OCI-LY1 (cell line): Measurements from ENCODE around the gene SSTR1.
"Not testable (repeated sequence)": the region's sequence is repeated elsewhere in the genome, so short reads cannot be mapped to it uniquely, and the experiment has no call there.

Experiments used
- H2AFZ ChIP-seq: fragments of 200-600 bp; sonication (generic), shearing (Covaris generic); 2 replicates; pipeline ENCODE4 v1.6.0; 2014; ENCODE audit warnings: antibody characterized with exemption, mild to moderate bottlenecking, low read length
- H3F3A ChIP-seq: fragments of 200-600 bp; sonication (generic), shearing (Covaris generic); 2 replicates; pipeline ENCODE4 v1.6.0; 2014; ENCODE audit warnings: mild to moderate bottlenecking, antibody characterized with exemption, low read length, moderate library complexity; ENCODE audit not compliant: insufficient read depth
- H3K27ac ChIP-seq: fragments of 200-600 bp; sonication (generic); 2 replicates; pipeline ENCODE4 v1.5.1; 2014; ENCODE audit warnings: low read length, mixed run types, mild to moderate bottlenecking, low read depth; ENCODE audit not compliant: poor library complexity, severe bottlenecking
- H3K27me3 ChIP-seq: fragments of 200-600 bp; sonication (generic); 2 replicates; pipeline ENCODE4 v1.6.0; 2014; ENCODE audit warnings: antibody characterized with exemption, mild to moderate bottlenecking, low read length, moderate library complexity; ENCODE audit not compliant: insufficient read depth
- H3K36me3 ChIP-seq: fragments of 200-600 bp; sonication (generic); 2 replicates; pipeline ENCODE4 v1.6.1; 2014; ENCODE audit warnings: mild to moderate bottlenecking, antibody characterized with exemption, low read length, moderate library complexity, mixed read lengths; ENCODE audit not compliant: insufficient read depth
- H3K4me1 ChIP-seq: fragments of 200-600 bp; sonication (generic); 2 replicates; pipeline ENCODE4 v1.5.1; 2014; ENCODE audit warnings: mild to moderate bottlenecking, low read length, moderate library complexity; ENCODE audit not compliant: insufficient read depth, severe bottlenecking
- H3K4me2 ChIP-seq: fragments of 200-600 bp; sonication (generic), shearing (Covaris generic); 2 replicates; pipeline ENCODE4 v1.6.1; 2014; ENCODE audit warnings: low read length
- H3K4me3 ChIP-seq: fragments of 200-600 bp; sonication (generic); 2 replicates; pipeline ENCODE4 v1.5.1; 2014; ENCODE audit warnings: low read length, low read depth, mild to moderate bottlenecking, mixed read lengths; ENCODE audit not compliant: poor library complexity, severe bottlenecking
- H3K79me2 ChIP-seq: fragments of 200-600 bp; shearing (Covaris generic); 2 replicates; pipeline ENCODE4 v1.6.1; 2016; ENCODE audit warnings: mixed run types, low read length, mixed read lengths; ENCODE audit not compliant: insufficient read depth
- H3K9ac ChIP-seq: fragments of 200-600 bp; sonication (generic), shearing (Covaris generic); 2 replicates; pipeline ENCODE4 v1.6.1; 2014; ENCODE audit warnings: mild to moderate bottlenecking, low read length, mixed read lengths
- H3K9me2 ChIP-seq: fragments of 200-600 bp; sonication (generic), shearing (Covaris generic); 2 replicates; pipeline ENCODE4 v1.6.1; 2014; ENCODE audit warnings: low read depth, mild to moderate bottlenecking, low read length, mixed read lengths
- H3K9me3 ChIP-seq: fragments of 200-600 bp; shearing (Covaris generic); 2 replicates; pipeline ENCODE4 v1.6.1; 2014; ENCODE audit warnings: low read length, mixed read lengths
- H4K20me1 ChIP-seq: fragments of 200-600 bp; sonication (generic), shearing (Covaris generic); 2 replicates; pipeline ENCODE4 v1.6.0; 2016; ENCODE audit warnings: mild to moderate bottlenecking, low read length; ENCODE audit not compliant: insufficient read depth
- CTCF ChIP-seq: fragments of 200-600 bp; sonication (generic), shearing (Covaris generic); IDR thresholded peaks from 2 replicates; pipeline ENCODE4 v1.5.1; 2017; ENCODE audit warnings: mild to moderate bottlenecking, antibody characterized with exemption, low read length, moderate library complexity, mixed read lengths
- EZH2 ChIP-seq: fragments of 200-600 bp; sonication (generic), shearing (Covaris generic); IDR thresholded peaks from 2 replicates; pipeline ENCODE4 v1.8.0; 2017; ENCODE audit warnings: borderline replicate concordance, mixed run types, mild to moderate bottlenecking, antibody characterized with exemption, low read length, moderate library complexity, mixed read lengths

Gene SSTR1

GRCh38 chr14:38186216-38186615, 21.5 kb upstream of the SSTR1 start:
- H3K27me3 ChIP-seq, result no peaks in the 10 kb centered on the region
- H3K9me3 ChIP-seq, result 0 out of 2 replicates have a peak, but pooled peaks cover 3% of the 10 kb centered on the region
- H3K4me1 ChIP-seq, result peaks cover 12% of the 10 kb centered on the region
- H3F3A ChIP-seq, result no peaks in the 10 kb centered on the region
- H3K79me2 ChIP-seq, result no peaks in the 10 kb centered on the region
- no peaks in the 10 kb centered on the region for H4K20me1 ChIP-seq
- H3K36me3 ChIP-seq, result no peaks in the 10 kb centered on the region; the same call in 1 of the 2 replicates
- H3K27ac ChIP-seq, result no peak overlapping the region
- H3K9me2 ChIP-seq, result no peaks in the 10 kb centered on the region
- no peak overlapping the region for H3K9ac ChIP-seq
- TF ChIP-seq EZH2 (no peak), CTCF (no peak)
- H2AFZ ChIP-seq, result no peak overlapping the region
- no peak overlapping the region for H3K4me2 ChIP-seq
- no peak overlapping the region for H3K4me3 ChIP-seq

GRCh38 chr14:38187528-38187927, 20.2 kb upstream of the SSTR1 start:
- Histone ChIP-seq H3K27me3 (no peaks in the 10 kb centered on the region), H3K4me1 (peaks cover 12% of the 10 kb centered on the region), H3K36me3 (no peaks in the 10 kb centered on the region; the same call in 1 of the 2 replicates), H3K9me2 (no peaks in the 10 kb centered on the region), H3K9ac (no peak overlapping the region), H3K4me3 (no peak overlapping the region), H3F3A (no peaks in the 10 kb centered on the region), H3K9me3 (no peaks in the 10 kb centered on the region), H3K79me2 (no peaks in the 10 kb centered on the region), H4K20me1 (no peaks in the 10 kb centered on the region), H3K27ac (no peak overlapping the region), H3K4me2 (no peak overlapping the region), H2AFZ (no peak overlapping the region)
- TF ChIP-seq EZH2 (no peak), CTCF (no peak)

GRCh38 chr14:38189930-38190726, 17.6 kb upstream of the SSTR1 start:
- TF ChIP-seq EZH2 (no peak), CTCF (no peak)
- no peaks in the 10 kb centered on the region; the same call in 1 of the 2 replicates for H3K36me3 ChIP-seq
- no peak overlapping the region for H3K4me2 ChIP-seq
- H3K9me2 ChIP-seq, result no peaks in the 10 kb centered on the region
- H3K9ac ChIP-seq, result no peak overlapping the region
- H3K4me1 ChIP-seq, result peaks cover 12% of the 10 kb centered on the region
- H3K79me2 ChIP-seq, result no peaks in the 10 kb centered on the region
- H3K4me3 ChIP-seq, result no peak overlapping the region
- no peaks in the 10 kb centered on the region for H4K20me1 ChIP-seq
- no peaks in the 10 kb centered on the region for H3K27me3 ChIP-seq
- H3F3A ChIP-seq, result no peaks in the 10 kb centered on the region
- H3K9me3 ChIP-seq, result no peaks in the 10 kb centered on the region
- no peak overlapping the region for H3K27ac ChIP-seq
- H2AFZ ChIP-seq, result no peak overlapping the region

- not testable (repeated sequence) for H2AFZ ChIP-seq, H3K9me2 ChIP-seq, H3K27ac ChIP-seq, H3K79me2 ChIP-seq, H3K4me3 ChIP-seq, H3K4me1 ChIP-seq, H3K4me2 ChIP-seq, H3K27me3 ChIP-seq, H3K9me3 ChIP-seq, H4K20me1 ChIP-seq, H3K36me3 ChIP-seq, H3K9ac ChIP-seq, H3F3A ChIP-seq
These were observed 16.9 kb upstream of the SSTR1 start for GRCh38 chr14:38190846-38191245.

GRCh38 chr14:38191491-38191890, 16.2 kb upstream of the SSTR1 start:
- H3K27ac ChIP-seq, H4K20me1 ChIP-seq, H3K79me2 ChIP-seq, H3K27me3 ChIP-seq, H3K9me2 ChIP-seq, H3F3A ChIP-seq, H3K4me3 ChIP-seq, H2AFZ ChIP-seq, H3K9me3 ChIP-seq, H3K9ac ChIP-seq, H3K4me2 ChIP-seq, H3K36me3 ChIP-seq, H3K4me1 ChIP-seq: not testable (repeated sequence)
